Activated B cell treated with CpG ODN at 0.5 μM for 24 hours (primary cell): ENCODE data around the gene RMI1. TPM values are rescaled to one million over a fixed set of nuclear protein-coding genes. Genes with fewer than 3 reads are reported as not detected.

Experiments used
- ATAC-seq: fragments of 200-7000 bp; cut with Tn5 transposase; one replicate; pipeline ENCODE4 v1.10.0; 2021; ENCODE audit warnings: low read depth, mild to moderate bottlenecking, moderate library complexity
- CTCF ChIA-PET: fragments of 350-600 bp; sonication (Branson Sonifier 250); formaldehyde crosslinking; loops from one replicate; lab custom pipeline; 2021; ENCODE audit warnings: antibody characterized with exemption; lab: Charles Lee
- POLR2A ChIA-PET: fragments of 350-600 bp; sonication (Branson Sonifier 250); formaldehyde crosslinking; loops from one replicate; lab custom pipeline; 2021; ENCODE audit warnings: antibody characterized with exemption; lab: Charles Lee
- DNase-seq: peaks from one replicate; pipeline ENCODE4 v3.0.0; 2022
- H3K27ac Mint-ChIP-seq: one replicate; pipeline ENCODE4 v1.8.0; 2020; ENCODE audit warnings: mixed read lengths
- H3K27me3 Mint-ChIP-seq: one replicate; pipeline ENCODE4 v1.8.0; 2021; ENCODE audit warnings: mixed read lengths
- H3K36me3 Mint-ChIP-seq: one replicate; pipeline ENCODE4 v1.8.0; 2021; ENCODE audit warnings: low read depth, mixed read lengths
- H3K4me1 Mint-ChIP-seq: one replicate; pipeline ENCODE4 v1.8.0; 2021; ENCODE audit warnings: mixed read lengths
- H3K4me3 Mint-ChIP-seq: one replicate; pipeline ENCODE4 v1.8.0; 2020; ENCODE audit warnings: mild to moderate bottlenecking, mixed read lengths
- H3K9me3 Mint-ChIP-seq: one replicate; pipeline ENCODE4 v1.8.0; 2020; ENCODE audit warnings: mixed read lengths
- CTCF ChIP-seq: fragments of 200-600 bp; IDR thresholded peaks from one replicate; pipeline ENCODE4 v1.8.0; 2022; ENCODE audit warnings: antibody characterized with exemption, mild to moderate bottlenecking
- intact Hi-C: fragments of 100-400 bp; cut with micrococcal nuclease; formaldehyde crosslinking; loops from one replicate; pipeline ENCODE4 v1.15.1; 2024
- total RNA-seq: library from RNA; stranded (reverse); gene quantifications from 2 replicates; pipeline ENCODE4 v1.2.3, GENCODE V29; 2022

RMI1 gene
- total RNA-seq, 1 donor from 2014 or later: 8.5 TPM

GRCh38 chr9:83999141-83999918 is 18.7 kb downstream of the RMI1 start:
- POLR2A ChIA-PET: interaction anchor here (0.8 kb wide), 1 partner anchor 19 kb away, joined by 3 read pairs; the partner anchor contains the start of genes HNRNPK and RMI1
- DNase-seq: no peak
- no peak overlapping the region for H3K4me3 Mint-ChIP-seq
- no peaks in the 10 kb centered on the region for H3K9me3 Mint-ChIP-seq
- CTCF ChIA-PET: no interaction called here
- ATAC-seq: no peak
- intact Hi-C loops: no loop called here
- H3K27ac Mint-ChIP-seq: no peak overlapping the region
- H3K36me3 Mint-ChIP-seq: peaks cover 15% of the 10 kb centered on the region
- peaks cover 13% of the 10 kb centered on the region for H3K4me1 Mint-ChIP-seq
- TF ChIP-seq CTCF: no peak
- no peaks in the 10 kb centered on the region for H3K27me3 Mint-ChIP-seq

GRCh38 chr9:84000186-84000585 is 19.6 kb downstream of the RMI1 start:
- no peaks in the 10 kb centered on the region for H3K9me3 Mint-ChIP-seq
- CTCF ChIA-PET: no interaction called here
- TF ChIP-seq CTCF: no peak
- H3K4me1 Mint-ChIP-seq: peaks cover 13% of the 10 kb centered on the region
- peaks cover 15% of the 10 kb centered on the region for H3K36me3 Mint-ChIP-seq
- no peaks in the 10 kb centered on the region for H3K27me3 Mint-ChIP-seq
- no peak for ATAC-seq
- H3K4me3 Mint-ChIP-seq: no peak overlapping the region
- POLR2A ChIA-PET: no interaction called here
- intact Hi-C loops: no loop called here
- DNase-seq: no peak
- no peak overlapping the region for H3K27ac Mint-ChIP-seq

GRCh38 chr9:84001621-84002020 is 21.0 kb downstream of the RMI1 start:
- intact Hi-C loops: no loop called here
- Mint-ChIP-seq H3K9me3 (no peaks in the 10 kb centered on the region), H3K36me3 (peaks cover 15% of the 10 kb centered on the region), H3K4me3 (no peak overlapping the region), H3K27me3 (no peaks in the 10 kb centered on the region), H3K27ac (no peak overlapping the region), H3K4me1 (peaks cover 13% of the 10 kb centered on the region)
- DNase-seq: no peak
- POLR2A ChIA-PET: interaction anchor here (1.3 kb wide), 1 partner anchor 21 kb away, joined by 4 read pairs; the partner anchor contains the start of gene RMI1
- no peak for TF ChIP-seq CTCF
- no peak for ATAC-seq
- CTCF ChIA-PET: no interaction called here

- Mint-ChIP-seq H3K4me1 (peaks cover 13% of the 10 kb centered on the region), H3K4me3 (no peak overlapping the region), H3K27me3 (no peaks in the 10 kb centered on the region), H3K27ac (no peak overlapping the region), H3K36me3 (peaks cover 15% of the 10 kb centered on the region), H3K9me3 (peaks cover under 1% of the 10 kb centered on the region)
- CTCF ChIA-PET: interaction anchor here (1.0 kb wide), 1 partner anchor 23 kb away, joined by 3 read pairs; the partner anchor contains the start of gene HNRNPK
- ATAC-seq: no peak
- DNase-seq: no peak
- no peak for TF ChIP-seq CTCF
- intact Hi-C loops: no loop called here
- POLR2A ChIA-PET: no interaction called here
These were observed 21.7 kb downstream of the RMI1 start for GRCh38 chr9:84002344-84002743.

- H3K4me1 Mint-ChIP-seq: peaks cover 13% of the 10 kb centered on the region
- H3K27me3 Mint-ChIP-seq: no peaks in the 10 kb centered on the region
- H3K36me3 Mint-ChIP-seq: peaks cover 15% of the 10 kb centered on the region
- ChIA-PET POLR2A (no interaction called here), CTCF (interaction anchor here (1.0 kb wide), 1 partner anchor 23 kb away, joined by 3 read pairs; the partner anchor contains the start of gene HNRNPK)
- TF ChIP-seq CTCF: no peak
- ATAC-seq (no peak), DNase-seq (no peak)
- no peak overlapping the region for H3K4me3 Mint-ChIP-seq
- H3K9me3 Mint-ChIP-seq: peaks cover 1% of the 10 kb centered on the region
- intact Hi-C loops: no loop called here
- no peak overlapping the region for H3K27ac Mint-ChIP-seq
These were observed 22.6 kb downstream of the RMI1 start for GRCh38 chr9:84003246-84003645.
